MG63 (cell line): ENCODE measurements around the gene FAM50A. TPM values are rescaled to one million over a fixed set of nuclear protein-coding genes. Genes with fewer than 3 reads are reported as not detected.

Source experiments
- DNase-seq: peaks from one replicate; pipeline ENCODE4 v3.0.0-alpha.2; 2020
- H3K27me3 ChIP-seq: fragments of 250-450 bp; sonication (Bioruptor Pico); 2 replicates; pipeline ENCODE4 v1.5.1; 2020; ENCODE audit warnings: mild to moderate bottlenecking, moderate library complexity
- H3K36me3 ChIP-seq: fragments of 250-450 bp; sonication (Bioruptor Pico); 2 replicates; pipeline ENCODE4 v1.5.1; 2020; ENCODE audit warnings: mild to moderate bottlenecking, moderate library complexity
- H3K4me3 ChIP-seq: fragments of 250-450 bp; sonication (Bioruptor Pico); 2 replicates; pipeline ENCODE4 v1.5.1; 2020; ENCODE audit warnings: mild to moderate bottlenecking, moderate library complexity
- H3K9me3 ChIP-seq: fragments of 250-450 bp; sonication (Bioruptor Pico); 2 replicates; pipeline ENCODE4 v1.5.1; 2020; ENCODE audit warnings: mild to moderate bottlenecking, moderate library complexity
- total RNA-seq: library from RNA; depleted of rRNA; stranded (reverse); fragments of >200 nt; shearing (Covaris generic); gene quantifications from 2 replicates; pipeline ENCODE4 v1.2.3, GENCODE V29; 2014; ENCODE audit warnings: low replicate concordance

Gene FAM50A
- total RNA-seq, 1 experiment from 2014 or later, result 35.4 TPM

- H3K36me3 ChIP-seq, result no peaks in the 10 kb centered on the region
- no peaks in the 10 kb centered on the region for H3K9me3 ChIP-seq
- no peak overlapping the region for H3K4me3 ChIP-seq
- H3K27me3 ChIP-seq, result no peaks in the 10 kb centered on the region
- DNase-seq, result no peak
Measured at GRCh38 chrX:154449618-154450017, 5.7 kb downstream of the FAM50A start.

DNA sequence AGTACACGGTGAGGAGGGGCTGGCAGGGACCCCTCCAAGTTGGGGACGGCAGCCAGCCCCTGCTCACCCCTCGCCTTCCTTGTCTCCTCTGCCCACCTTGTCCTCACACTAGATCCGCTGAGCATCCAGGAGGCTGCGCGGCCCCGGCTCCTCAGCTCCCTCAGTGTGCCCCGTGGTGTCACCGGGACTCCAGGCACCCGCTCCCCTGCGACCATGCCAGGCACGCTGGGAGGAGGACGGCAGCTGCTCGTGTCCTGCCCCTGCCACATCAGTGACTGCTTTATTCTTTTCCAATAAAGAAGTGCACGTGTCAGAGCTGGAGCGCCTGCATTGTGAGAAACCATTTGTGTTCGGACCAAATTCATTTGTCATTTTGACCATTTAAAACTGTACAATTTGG lies 6.4 kb downstream of the FAM50A start:
- no peak for DNase-seq
- Histone ChIP-seq H3K36me3 (no peaks in the 10 kb centered on the region), H3K4me3 (no peak overlapping the region), H3K27me3 (no peaks in the 10 kb centered on the region), H3K9me3 (no peaks in the 10 kb centered on the region)

DNA sequence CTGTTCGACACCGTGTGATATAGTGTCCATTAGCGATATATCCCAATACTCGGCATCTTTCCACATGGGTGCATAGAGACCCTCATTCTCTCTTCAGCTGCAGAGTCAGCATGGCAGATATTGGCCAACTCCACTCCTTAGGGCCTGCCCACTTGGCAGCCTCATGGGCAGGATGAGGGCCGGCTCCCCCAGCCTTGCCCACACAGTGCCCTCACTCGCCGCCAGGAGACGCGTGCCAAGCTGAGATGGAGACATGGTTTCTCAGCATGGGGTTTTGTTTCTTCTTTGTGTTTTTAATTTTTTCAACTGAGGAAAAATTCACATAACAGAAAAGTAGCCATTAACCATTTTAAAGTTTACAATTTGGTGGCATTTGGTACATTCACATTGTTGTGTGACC lies 8.9 kb downstream of the FAM50A start:
- H3K4me3 ChIP-seq, result no peak overlapping the region
- H3K27me3 ChIP-seq, result no peaks in the 10 kb centered on the region
- H3K9me3 ChIP-seq, result no peaks in the 10 kb centered on the region
- no peak for DNase-seq
- H3K36me3 ChIP-seq, result no peaks in the 10 kb centered on the region

DNA sequence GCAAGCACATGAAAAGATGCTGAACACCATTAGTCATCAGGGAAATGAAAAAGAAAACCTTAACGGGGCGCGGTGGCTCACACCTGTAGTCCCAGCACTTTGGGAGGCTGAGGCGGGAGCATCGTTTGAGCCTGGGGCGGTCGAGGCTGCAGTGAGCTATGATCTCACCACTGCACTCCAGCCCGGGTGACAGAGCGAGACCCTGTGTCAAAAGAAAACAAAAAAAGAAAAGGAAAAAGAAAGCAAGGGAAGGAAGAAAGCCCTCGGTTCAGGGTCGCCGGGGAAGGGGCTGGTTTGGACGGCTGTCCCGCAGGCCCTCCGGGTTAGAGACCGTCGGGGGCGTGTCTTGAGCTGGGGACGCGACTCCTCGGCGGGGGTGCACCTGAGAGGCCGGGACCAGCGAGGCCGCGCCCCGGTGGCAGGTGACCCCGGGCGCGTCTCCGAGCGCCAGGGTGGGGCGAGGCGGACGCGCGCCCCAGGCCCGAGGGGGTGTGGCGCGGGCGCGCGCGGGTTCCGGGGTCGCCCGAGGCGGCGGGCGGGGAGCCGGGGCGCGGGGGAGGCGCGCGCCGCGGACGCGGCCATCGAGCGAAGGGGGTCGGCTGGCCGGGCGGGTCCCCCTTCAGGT lies 13.7 kb downstream of the FAM50A start:
- DNase-seq, result peak; percentile 18
- Histone ChIP-seq H3K4me3 (peak overlapping the region; percentile 46), H3K9me3 (no peaks in the 10 kb centered on the region), H3K27me3 (no peaks in the 10 kb centered on the region), H3K36me3 (no peaks in the 10 kb centered on the region)

GRCh38 chrX:154458116-154458953 lies 14.4 kb downstream of the FAM50A start, which contains the start of gene PLXNA3:
PLXNA3 (plus strand) TSS chrX:154458281; CDS start chrX:154460184, 1,903 bp downstream.
- DNase-seq, result peak; percentile 41
- H3K36me3 ChIP-seq, result no peaks in the 10 kb centered on the region
- peak within 1 kb of the TSS; percentile 52 for H3K4me3 ChIP-seq
- H3K9me3 ChIP-seq, result no peaks in the 10 kb centered on the region
- no peaks in the 10 kb centered on the region for H3K27me3 ChIP-seq

DNA sequence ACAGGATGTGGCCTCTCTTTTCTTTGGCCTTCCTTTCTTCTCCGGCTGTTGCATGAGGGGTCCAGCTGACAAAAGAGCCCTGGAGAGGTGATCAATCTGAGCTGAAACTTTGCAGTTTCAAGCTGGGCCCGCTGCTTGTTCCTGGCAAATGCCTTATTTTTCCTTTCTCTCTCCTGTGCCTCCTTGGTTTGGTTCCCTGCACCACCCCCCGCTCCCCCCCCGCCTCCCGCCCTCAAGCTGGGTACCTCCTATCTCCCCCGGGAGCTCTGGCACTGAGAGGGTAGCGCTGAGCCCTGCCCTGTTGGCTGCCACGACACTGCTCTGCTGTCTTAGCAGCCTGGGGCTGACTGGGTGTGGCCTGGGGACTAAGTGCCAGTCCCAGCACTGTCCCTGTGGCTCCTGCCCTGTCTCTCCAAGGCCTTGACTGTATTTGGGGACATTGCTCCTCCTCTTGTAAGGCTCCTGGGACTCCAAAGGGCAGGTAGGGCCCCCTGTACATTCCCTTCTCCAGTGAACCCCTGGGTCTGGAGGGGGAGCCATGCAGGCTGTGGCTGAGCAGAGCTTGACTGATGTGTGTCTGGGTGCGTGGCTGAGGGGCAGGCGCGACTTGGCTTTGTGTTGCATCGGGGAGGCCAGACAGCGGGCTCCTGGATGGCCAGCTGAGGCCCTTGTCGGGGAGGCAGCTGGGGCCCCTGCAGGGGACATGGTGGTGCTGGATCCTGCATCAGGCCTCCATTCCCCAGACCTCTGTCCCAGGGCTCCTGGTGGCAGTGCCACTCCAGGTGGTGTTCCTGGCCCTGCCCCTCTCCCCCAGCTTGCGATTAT lies 15.2 kb downstream of the FAM50A start:
- no peaks in the 10 kb centered on the region for H3K36me3 ChIP-seq
- no peaks in the 10 kb centered on the region for H3K9me3 ChIP-seq
- H3K4me3 ChIP-seq, result peak overlapping the region; percentile 52
- H3K27me3 ChIP-seq, result no peaks in the 10 kb centered on the region
- DNase-seq, result peak; percentile 22

- no peak overlapping the region for H3K4me3 ChIP-seq
- H3K36me3 ChIP-seq, result no peaks in the 10 kb centered on the region
- H3K9me3 ChIP-seq, result no peaks in the 10 kb centered on the region
- no peaks in the 10 kb centered on the region for H3K27me3 ChIP-seq
- DNase-seq, result no peak
Measured at GRCh38 chrX:154459832-154460231, 15.9 kb downstream of the FAM50A start.

DNA sequence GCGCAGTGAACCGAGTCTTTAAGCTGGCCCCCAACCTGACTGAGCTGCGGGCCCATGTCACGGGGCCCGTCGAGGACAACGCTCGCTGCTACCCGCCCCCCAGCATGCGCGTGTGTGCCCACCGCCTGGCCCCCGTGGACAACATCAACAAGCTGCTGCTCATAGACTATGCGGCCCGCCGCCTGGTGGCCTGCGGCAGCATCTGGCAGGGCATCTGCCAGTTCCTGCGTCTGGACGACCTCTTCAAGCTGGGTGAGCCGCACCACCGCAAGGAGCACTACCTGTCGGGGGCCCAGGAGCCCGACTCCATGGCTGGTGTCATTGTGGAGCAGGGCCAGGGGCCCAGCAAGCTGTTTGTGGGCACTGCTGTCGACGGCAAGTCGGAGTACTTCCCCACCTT lies 16.4 kb downstream of the FAM50A start:
- Histone ChIP-seq H3K9me3 (no peaks in the 10 kb centered on the region), H3K36me3 (no peaks in the 10 kb centered on the region), H3K27me3 (no peaks in the 10 kb centered on the region), H3K4me3 (no peak overlapping the region)
- DNase-seq, result no peak

GRCh38 chrX:154462396-154462795 lies 18.5 kb downstream of the FAM50A start:
- H3K9me3 ChIP-seq, result no peaks in the 10 kb centered on the region
- no peaks in the 10 kb centered on the region for H3K27me3 ChIP-seq
- no peak for DNase-seq
- no peaks in the 10 kb centered on the region for H3K36me3 ChIP-seq
- no peak overlapping the region for H3K4me3 ChIP-seq

DNA sequence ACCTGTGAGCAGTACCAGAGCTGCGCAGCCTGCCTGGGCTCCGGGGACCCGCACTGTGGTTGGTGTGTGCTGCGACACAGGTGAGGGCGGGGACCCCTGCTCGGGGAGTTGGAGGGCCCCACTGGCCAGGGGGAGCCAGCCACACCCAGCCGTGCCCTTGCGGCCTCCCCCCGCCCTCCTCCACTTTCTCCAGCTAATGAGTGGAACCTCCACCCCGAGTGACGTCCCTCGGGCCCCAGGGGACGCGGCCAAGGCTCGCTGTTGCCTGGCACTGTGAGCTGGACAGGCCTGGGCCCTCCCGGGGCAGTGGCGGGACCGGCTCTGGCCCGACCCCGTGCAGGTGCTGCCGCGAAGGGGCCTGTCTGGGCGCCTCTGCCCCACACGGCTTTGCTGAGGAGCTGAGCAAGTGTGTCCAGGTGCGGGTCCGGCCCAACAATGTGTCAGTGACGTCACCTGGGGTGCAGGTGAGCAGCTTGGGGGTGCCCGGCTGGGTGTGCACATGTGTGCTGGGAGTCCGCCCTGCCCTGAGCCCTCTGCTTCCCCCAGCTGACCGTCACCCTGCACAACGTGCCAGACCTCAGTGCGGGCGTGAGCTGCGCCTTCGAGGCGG lies 19.8 kb downstream of the FAM50A start:
- no peak overlapping the region for H3K4me3 ChIP-seq
- H3K27me3 ChIP-seq, result no peaks in the 10 kb centered on the region
- DNase-seq, result no peak
- H3K36me3 ChIP-seq, result no peaks in the 10 kb centered on the region
- no peaks in the 10 kb centered on the region for H3K9me3 ChIP-seq

GRCh38 chrX:154464806-154465365 lies 20.9 kb downstream of the FAM50A start:
- H3K36me3 ChIP-seq, result no peaks in the 10 kb centered on the region

DNA sequence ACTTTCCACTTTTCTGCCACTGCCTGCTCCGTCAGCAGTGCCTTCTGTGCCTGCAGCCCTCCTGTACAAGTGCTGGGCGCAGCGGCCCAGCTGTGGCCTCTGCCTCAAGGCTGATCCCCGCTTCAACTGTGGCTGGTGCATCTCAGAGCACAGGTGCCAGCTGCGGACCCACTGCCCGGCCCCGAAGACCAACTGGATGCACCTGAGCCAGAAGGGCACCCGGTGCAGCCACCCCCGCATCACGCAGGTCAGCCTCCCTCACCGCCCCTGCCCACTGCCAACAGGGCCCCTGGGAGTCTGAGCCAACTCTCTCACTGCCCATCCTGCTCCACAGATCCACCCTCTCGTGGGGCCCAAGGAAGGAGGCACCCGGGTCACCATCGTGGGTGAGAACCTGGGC lies 21.7 kb downstream of the FAM50A start:
- no peak overlapping the region for H3K4me3 ChIP-seq
- no peaks in the 10 kb centered on the region for H3K9me3 ChIP-seq
- no peaks in the 10 kb centered on the region for H3K36me3 ChIP-seq
- no peaks in the 10 kb centered on the region for H3K27me3 ChIP-seq
- no peak for DNase-seq

More at GRCh38 chrX:154464806-154465365, 20.9 kb downstream of the FAM50A start:
- Histone ChIP-seq H3K4me3 (no peak overlapping the region), H3K27me3 (no peaks in the 10 kb centered on the region), H3K9me3 (no peaks in the 10 kb centered on the region)
- DNase-seq, result no peak

DNA sequence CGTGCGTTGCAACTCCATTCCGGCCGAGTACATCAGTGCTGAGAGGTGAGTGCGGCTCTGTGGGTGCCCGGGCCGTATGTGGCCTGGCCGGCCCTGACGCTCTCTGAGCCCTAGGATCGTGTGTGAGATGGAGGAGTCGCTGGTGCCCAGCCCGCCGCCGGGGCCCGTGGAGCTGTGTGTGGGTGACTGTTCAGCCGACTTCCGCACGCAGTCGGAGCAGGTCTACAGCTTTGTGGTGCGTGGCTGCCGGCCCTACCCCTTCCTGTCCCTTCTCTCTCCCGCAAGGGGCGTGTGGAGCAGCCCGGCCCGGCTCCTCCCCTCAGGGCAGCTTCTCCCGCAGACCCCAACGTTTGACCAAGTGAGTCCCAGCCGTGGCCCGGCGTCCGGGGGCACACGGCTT lies 22.1 kb downstream of the FAM50A start:
- H3K9me3 ChIP-seq, result no peaks in the 10 kb centered on the region
- no peak overlapping the region for H3K4me3 ChIP-seq
- no peaks in the 10 kb centered on the region for H3K36me3 ChIP-seq
- no peaks in the 10 kb centered on the region for H3K27me3 ChIP-seq
- no peak for DNase-seq

DNA sequence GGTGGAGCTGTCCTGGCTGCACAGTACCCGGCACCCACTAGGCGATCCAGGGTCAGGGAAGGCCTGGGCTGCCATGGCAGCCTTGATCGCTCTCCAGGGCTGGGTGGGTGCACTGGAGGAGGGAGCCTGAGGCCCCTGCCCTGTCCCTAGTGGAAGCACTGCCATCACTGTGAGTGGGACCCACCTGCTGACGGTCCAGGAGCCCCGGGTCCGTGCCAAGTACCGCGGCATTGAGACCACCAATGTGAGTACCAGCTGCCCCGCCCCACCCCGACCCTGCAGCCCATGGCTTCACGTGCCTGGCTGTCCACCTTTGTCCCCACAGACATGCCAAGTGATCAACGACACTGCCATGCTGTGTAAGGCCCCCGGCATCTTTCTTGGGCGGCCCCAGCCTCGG lies 23.0 kb downstream of the FAM50A start:
- Histone ChIP-seq H3K36me3 (no peaks in the 10 kb centered on the region), H3K9me3 (no peaks in the 10 kb centered on the region), H3K4me3 (no peak overlapping the region), H3K27me3 (no peaks in the 10 kb centered on the region)
- DNase-seq, result no peak

- no peak for DNase-seq
- no peak overlapping the region for H3K4me3 ChIP-seq
- no peaks in the 10 kb centered on the region for H3K36me3 ChIP-seq
- H3K27me3 ChIP-seq, result no peaks in the 10 kb centered on the region
- H3K9me3 ChIP-seq, result no peaks in the 10 kb centered on the region
Measured at GRCh38 chrX:154467556-154467955, 23.6 kb downstream of the FAM50A start.

DNA sequence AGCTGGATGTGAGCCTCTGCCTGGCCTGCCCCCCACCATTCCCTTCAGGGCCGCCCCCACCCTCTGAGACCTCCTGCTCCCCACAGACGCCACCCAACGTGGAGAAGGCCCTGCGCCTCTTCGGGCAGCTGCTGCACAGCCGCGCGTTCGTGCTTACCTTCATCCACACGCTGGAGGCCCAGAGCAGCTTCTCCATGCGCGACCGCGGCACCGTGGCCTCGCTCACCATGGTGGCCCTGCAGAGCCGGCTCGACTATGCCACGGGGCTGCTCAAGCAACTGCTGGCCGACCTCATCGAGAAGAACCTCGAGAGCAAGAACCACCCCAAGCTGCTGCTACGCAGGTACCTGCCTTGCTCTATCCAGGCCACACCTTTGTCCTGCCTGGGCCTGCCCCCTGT lies 24.3 kb downstream of the FAM50A start:
- no peak for DNase-seq
- Histone ChIP-seq H3K27me3 (no peaks in the 10 kb centered on the region), H3K9me3 (no peaks in the 10 kb centered on the region), H3K4me3 (no peak overlapping the region), H3K36me3 (no peaks in the 10 kb centered on the region)
